Measurements from ENCODE around the gene SELE.

- TF ChIP-seq POLR2A (IDR thresholded peaks at IDR 0.05) (no peak), CTCF (IDR thresholded peaks at IDR 0.05) (no peak), POLR2AphosphoS5 (IDR thresholded peaks at IDR 0.05) (no peak), EP300 (IDR thresholded peaks at IDR 0.05) (no peak)
Observed at GRCh38 chr1:169739980-169740379, 6.1 kb upstream of the SELE start.

All from upper lobe of left lung (tissue), 4 donors.